HEK293T (cell line): ENCODE results near the gene AQP6.

ENCODE experiments used
- ARNT ChIP-seq: fragments of 450-650 bp; IDR thresholded peaks from 2 replicates; pipeline ENCODE4 v1.6.1; 2017; ENCODE audit warnings: mild to moderate bottlenecking
- BHLHE40 ChIP-seq: fragments of 450-650 bp; IDR thresholded peaks from 2 replicates; pipeline ENCODE4 v1.6.1; 2016; ENCODE audit warnings: mild to moderate bottlenecking, moderate library complexity, borderline replicate concordance
- ELF4 ChIP-seq: fragments of 450-650 bp; IDR thresholded peaks from 2 replicates; pipeline ENCODE4 v1.6.1; 2017; ENCODE audit warnings: antibody characterized with exemption
- FOXA1 ChIP-seq: fragments of 450-650 bp; IDR thresholded peaks from 2 replicates; pipeline ENCODE4 v1.6.1; 2016; ENCODE audit warnings: mild to moderate bottlenecking
- FOXK2 ChIP-seq: fragments of 450-650 bp; IDR thresholded peaks from 2 replicates; pipeline ENCODE4 v1.6.1; 2016; ENCODE audit warnings: mild to moderate bottlenecking
- FOXM1 ChIP-seq: fragments of 450-650 bp; IDR thresholded peaks from 2 replicates; pipeline ENCODE4 v1.6.1; 2017; ENCODE audit warnings: mild to moderate bottlenecking, borderline replicate concordance
- L3MBTL2 ChIP-seq: fragments of 450-650 bp; conservative IDR thresholded peaks from 2 replicates; pipeline ENCODE4 v1.6.1; 2016; ENCODE audit warnings: mild to moderate bottlenecking
- LEF1 ChIP-seq: fragments of 450-650 bp; IDR thresholded peaks from 2 replicates; pipeline ENCODE4 v1.6.1; 2017; ENCODE audit warnings: mild to moderate bottlenecking, borderline replicate concordance
- NFRKB ChIP-seq: fragments of 450-650 bp; IDR thresholded peaks from 2 replicates; pipeline ENCODE4 v1.6.1; 2016; ENCODE audit warnings: mild to moderate bottlenecking, moderate library complexity
- SP1 ChIP-seq: fragments of 450-650 bp; IDR thresholded peaks from 2 replicates; pipeline ENCODE4 v1.6.1; 2017
- SUZ12 ChIP-seq: fragments of 450-650 bp; IDR thresholded peaks from 2 replicates; pipeline ENCODE4 v1.6.1; 2016; ENCODE audit warnings: mild to moderate bottlenecking
- TARDBP ChIP-seq: fragments of 450-650 bp; IDR thresholded peaks from 2 replicates; pipeline ENCODE4 v1.6.1; 2016
- TF ChIP-seq, protein P1 (sequence below): fragments of 450-650 bp; IDR thresholded peaks from 2 replicates; pipeline ENCODE4 v1.6.1; 2016

- TF ChIP-seq SP1, result no peak
- no peak for TF ChIP-seq FOXK2
- TF ChIP-seq SUZ12, result no peak
- TF ChIP-seq ELF4, result no peak
- no peak for TF ChIP-seq BHLHE40
- TF ChIP-seq LEF1, result no peak
- no peak for TF ChIP-seq L3MBTL2
- TF ChIP-seq FOXA1, result no peak
- no peak for TF ChIP-seq FOXM1
- TF ChIP-seq TARDBP, result no peak
- no peak for TF ChIP-seq ARNT
- no peak for TF ChIP-seq NFRKB
- TF ChIP-seq, protein P1, sequence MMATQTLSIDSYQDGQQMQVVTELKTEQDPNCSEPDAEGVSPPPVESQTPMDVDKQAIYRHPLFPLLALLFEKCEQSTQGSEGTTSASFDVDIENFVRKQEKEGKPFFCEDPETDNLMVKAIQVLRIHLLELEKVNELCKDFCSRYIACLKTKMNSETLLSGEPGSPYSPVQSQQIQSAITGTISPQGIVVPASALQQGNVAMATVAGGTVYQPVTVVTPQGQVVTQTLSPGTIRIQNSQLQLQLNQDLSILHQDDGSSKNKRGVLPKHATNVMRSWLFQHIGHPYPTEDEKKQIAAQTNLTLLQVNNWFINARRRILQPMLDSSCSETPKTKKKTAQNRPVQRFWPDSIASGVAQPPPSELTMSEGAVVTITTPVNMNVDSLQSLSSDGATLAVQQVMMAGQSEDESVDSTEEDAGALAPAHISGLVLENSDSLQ, result no peak
These were observed 16.7 kb upstream of the AQP6 start for GRCh38 chr12:49955899-49956662.
